22Rv1 (cell line): ENCODE measurements around the gene SLC7A8.

Source experiments
- ZFX ChIP-seq: fragments of 450-650 bp; IDR thresholded peaks from 2 replicates; pipeline ENCODE4 v1.6.1; 2017; ENCODE audit warnings: antibody characterized with exemption, borderline replicate concordance
- TF ChIP-seq, protein P1 (sequence below): fragments of 450-650 bp; IDR thresholded peaks from 2 replicates; pipeline ENCODE4 v1.5.1; 2017; ENCODE audit warnings: mild to moderate bottlenecking

GRCh38 chr14:23219075-23219474 is 35.6 kb upstream of the SLC7A8 start:
- TF ChIP-seq, protein P1, sequence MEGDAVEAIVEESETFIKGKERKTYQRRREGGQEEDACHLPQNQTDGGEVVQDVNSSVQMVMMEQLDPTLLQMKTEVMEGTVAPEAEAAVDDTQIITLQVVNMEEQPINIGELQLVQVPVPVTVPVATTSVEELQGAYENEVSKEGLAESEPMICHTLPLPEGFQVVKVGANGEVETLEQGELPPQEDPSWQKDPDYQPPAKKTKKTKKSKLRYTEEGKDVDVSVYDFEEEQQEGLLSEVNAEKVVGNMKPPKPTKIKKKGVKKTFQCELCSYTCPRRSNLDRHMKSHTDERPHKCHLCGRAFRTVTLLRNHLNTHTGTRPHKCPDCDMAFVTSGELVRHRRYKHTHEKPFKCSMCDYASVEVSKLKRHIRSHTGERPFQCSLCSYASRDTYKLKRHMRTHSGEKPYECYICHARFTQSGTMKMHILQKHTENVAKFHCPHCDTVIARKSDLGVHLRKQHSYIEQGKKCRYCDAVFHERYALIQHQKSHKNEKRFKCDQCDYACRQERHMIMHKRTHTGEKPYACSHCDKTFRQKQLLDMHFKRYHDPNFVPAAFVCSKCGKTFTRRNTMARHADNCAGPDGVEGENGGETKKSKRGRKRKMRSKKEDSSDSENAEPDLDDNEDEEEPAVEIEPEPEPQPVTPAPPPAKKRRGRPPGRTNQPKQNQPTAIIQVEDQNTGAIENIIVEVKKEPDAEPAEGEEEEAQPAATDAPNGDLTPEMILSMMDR, result no peak
- TF ChIP-seq ZFX, result no peak
